ENCODE data around the gene C2orf49.

DNA sequence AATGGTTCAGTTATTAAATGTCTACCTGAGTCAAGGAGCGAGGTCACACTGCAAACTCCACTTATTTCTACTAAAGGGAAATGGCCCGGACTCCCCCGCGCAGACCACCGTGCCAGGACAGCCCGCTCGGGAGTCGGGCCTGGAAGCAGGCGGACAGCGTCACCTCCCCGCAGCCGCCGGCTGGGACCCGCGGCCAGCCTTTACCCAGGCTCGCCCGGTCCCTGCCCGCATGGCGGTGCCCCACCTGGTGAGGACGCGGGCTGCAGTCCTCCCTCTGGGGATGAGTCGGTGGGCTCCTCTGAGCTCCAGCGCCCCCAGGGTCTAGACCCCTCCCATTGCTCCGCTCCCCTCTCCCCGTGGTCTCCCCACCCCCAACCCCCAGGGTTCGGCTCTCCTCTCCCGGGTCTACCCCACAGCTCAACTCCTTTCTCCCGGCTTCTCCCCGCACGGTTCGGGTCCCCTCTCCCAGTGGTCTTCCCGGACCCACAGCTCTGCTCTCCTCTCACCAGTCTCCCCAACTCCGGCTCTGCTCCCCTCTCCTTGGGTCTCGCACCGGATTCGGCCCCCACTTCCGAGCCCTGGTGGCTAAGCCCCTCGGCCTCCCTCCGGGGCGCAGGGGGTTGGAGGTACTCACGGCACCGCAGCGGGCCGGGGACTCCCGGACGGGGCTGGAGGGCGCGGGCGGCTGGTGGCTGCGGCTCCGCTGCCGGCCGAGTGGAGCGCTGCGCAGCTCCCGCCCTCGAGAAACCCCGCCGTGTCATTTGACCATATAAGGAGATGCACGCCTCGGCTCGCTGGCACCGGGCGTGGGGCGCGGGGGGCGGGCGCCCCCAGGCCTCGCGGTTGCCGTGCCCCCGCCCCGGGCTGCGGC lies 61.2 kb downstream of the C2orf49 start, which contains the start of gene FHL2:
- TF ChIP-seq OSR1 (CRISPR knock-in tag; IDR thresholded peaks at IDR 0.05) (no peak), ARNTL (CRISPR knock-in tag; IDR thresholded peaks at IDR 0.05; ENCODE audit: borderline replicate concordance, low read depth) (no peak), ZFP30 (CRISPR knock-in tag; IDR thresholded peaks at IDR 0.05) (no peak), ESRRG (CRISPR knock-in tag; IDR thresholded peaks at IDR 0.05) (no peak)

Data from SK-N-SH treated with all-trans-retinoic acid at 6 μM for 48 hours (cell line).